Measurements from ENCODE around the gene CHST10. TPM values are rescaled to one million over a fixed set of nuclear protein-coding genes. Genes with fewer than 3 reads are reported as not detected.

Gene CHST10
- total RNA-seq, 1 donor from 2014 or later = 25.8 TPM

- no peak overlapping the region for H3K27ac Mint-ChIP-seq
- peaks cover 18% of the 10 kb centered on the region for H3K36me3 Mint-ChIP-seq
- no peaks in the 10 kb centered on the region for H3K27me3 Mint-ChIP-seq (ENCODE audit: low read depth)
- H3K4me3 Mint-ChIP-seq = no peak overlapping the region
- no peak for TF ChIP-seq CTCF (IDR thresholded peaks at IDR 0.05; ENCODE audit: unreplicated experiment)
- no peaks in the 10 kb centered on the region for H3K9me3 Mint-ChIP-seq
- no peak for DNase-seq (ENCODE audit: low spot score in 2 of 2, unreplicated experiment in 2 of 2)
- H3K4me1 Mint-ChIP-seq = peaks cover 5% of the 10 kb centered on the region
These were observed 11.9 kb downstream of the CHST10 start for GRCh38 chr2:100405403-100406119.

GRCh38 chr2:100404411-100404810, 13.1 kb downstream of the CHST10 start:
- Mint-ChIP-seq H3K27ac (peak overlapping the region; percentile 62), H3K27me3 (ENCODE audit: low read depth) (no peaks in the 10 kb centered on the region), H3K36me3 (peaks cover 23% of the 10 kb centered on the region)

DNA sequence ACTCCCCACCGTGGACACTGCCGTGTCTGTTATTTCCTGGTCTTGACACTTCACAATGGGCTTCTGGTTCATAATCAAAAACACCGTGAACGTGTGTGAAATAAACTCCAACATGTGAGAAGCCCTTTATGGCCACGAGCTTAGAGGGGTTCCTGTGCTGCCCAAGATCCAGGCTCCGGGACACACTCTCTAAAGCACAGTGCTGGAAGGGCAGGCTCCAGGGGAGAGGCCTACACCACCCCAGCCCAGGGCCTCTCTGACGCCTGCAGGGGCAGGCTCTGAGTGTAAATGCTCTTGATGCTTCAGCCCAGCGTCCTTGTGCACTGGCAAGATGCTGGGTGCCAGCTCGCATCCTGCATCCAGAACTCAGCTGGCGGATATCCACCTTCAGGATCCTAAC, 13.7 kb downstream of the CHST10 start:
- no peak overlapping the region for H3K27ac Mint-ChIP-seq
- no peaks in the 10 kb centered on the region for H3K27me3 Mint-ChIP-seq (ENCODE audit: low read depth)
- DNase-seq (ENCODE audit: low spot score in 2 of 2, unreplicated experiment in 2 of 2) = no peak
- H3K36me3 Mint-ChIP-seq = peaks cover 23% of the 10 kb centered on the region
- no peak for TF ChIP-seq CTCF (IDR thresholded peaks at IDR 0.05; ENCODE audit: unreplicated experiment)
- no peak overlapping the region for H3K4me3 Mint-ChIP-seq
- H3K4me1 Mint-ChIP-seq = peaks cover 3% of the 10 kb centered on the region
- H3K9me3 Mint-ChIP-seq = no peaks in the 10 kb centered on the region

More at GRCh38 chr2:100404411-100404810, 13.1 kb downstream of the CHST10 start:
- DNase-seq (ENCODE audit: low spot score in 2 of 2, unreplicated experiment in 2 of 2) = no peak
- no peaks in the 10 kb centered on the region for H3K9me3 Mint-ChIP-seq
- TF ChIP-seq CTCF (IDR thresholded peaks at IDR 0.05; ENCODE audit: unreplicated experiment) = no peak
- peaks cover 3% of the 10 kb centered on the region for H3K4me1 Mint-ChIP-seq
- no peak overlapping the region for H3K4me3 Mint-ChIP-seq

DNA sequence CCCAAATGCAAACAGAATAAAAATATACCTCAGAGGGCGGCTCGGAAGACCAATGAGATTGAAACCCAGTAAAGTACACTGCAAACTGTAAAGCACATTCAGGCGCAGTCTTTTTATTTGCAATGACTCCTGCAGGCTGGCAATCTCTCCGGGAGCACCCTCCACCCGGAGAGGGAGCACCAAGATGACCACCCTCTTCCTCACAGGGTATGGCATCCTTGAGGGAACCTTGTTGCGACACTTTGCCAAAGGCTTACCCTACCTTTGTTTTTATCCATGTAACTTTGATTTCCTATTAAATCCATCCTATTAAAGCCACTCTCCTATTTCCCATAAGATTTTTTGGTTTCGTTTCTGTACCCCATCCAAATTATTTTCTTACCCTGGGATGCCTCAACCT, 16.2 kb downstream of the CHST10 start:
- H3K4me1 Mint-ChIP-seq = peaks cover 3% of the 10 kb centered on the region
- H3K27me3 Mint-ChIP-seq (ENCODE audit: low read depth) = no peaks in the 10 kb centered on the region
- TF ChIP-seq CTCF (IDR thresholded peaks at IDR 0.05; ENCODE audit: unreplicated experiment) = no peak
- no peak for DNase-seq (ENCODE audit: low spot score in 2 of 2, unreplicated experiment in 2 of 2)
- H3K27ac Mint-ChIP-seq = no peak overlapping the region
- peaks cover 24% of the 10 kb centered on the region for H3K36me3 Mint-ChIP-seq
- no peaks in the 10 kb centered on the region for H3K9me3 Mint-ChIP-seq
- no peak overlapping the region for H3K4me3 Mint-ChIP-seq

- H3K4me3 Mint-ChIP-seq = no peak overlapping the region
- peaks cover 29% of the 10 kb centered on the region for H3K36me3 Mint-ChIP-seq
- H3K9me3 Mint-ChIP-seq = no peaks in the 10 kb centered on the region
- DNase-seq (ENCODE audit: low spot score in 2 of 2, unreplicated experiment in 2 of 2) = no peak
- no peak for TF ChIP-seq CTCF (IDR thresholded peaks at IDR 0.05; ENCODE audit: unreplicated experiment)
- H3K4me1 Mint-ChIP-seq = peaks cover 3% of the 10 kb centered on the region
- H3K27me3 Mint-ChIP-seq (ENCODE audit: low read depth) = no peaks in the 10 kb centered on the region
- no peak overlapping the region for H3K27ac Mint-ChIP-seq
These were observed 17.8 kb downstream of the CHST10 start for GRCh38 chr2:100399714-100400113.

All from mesothelial cell of epicardium (in vitro differentiated cells).